ENCODE measurements around the gene CCNB1. TPM values are rescaled to one million over a fixed set of nuclear protein-coding genes. Genes with fewer than 3 reads are reported as not detected.

CCNB1 gene
- total RNA-seq, 1 experiment from 2014 or later: 281 TPM

DNA sequence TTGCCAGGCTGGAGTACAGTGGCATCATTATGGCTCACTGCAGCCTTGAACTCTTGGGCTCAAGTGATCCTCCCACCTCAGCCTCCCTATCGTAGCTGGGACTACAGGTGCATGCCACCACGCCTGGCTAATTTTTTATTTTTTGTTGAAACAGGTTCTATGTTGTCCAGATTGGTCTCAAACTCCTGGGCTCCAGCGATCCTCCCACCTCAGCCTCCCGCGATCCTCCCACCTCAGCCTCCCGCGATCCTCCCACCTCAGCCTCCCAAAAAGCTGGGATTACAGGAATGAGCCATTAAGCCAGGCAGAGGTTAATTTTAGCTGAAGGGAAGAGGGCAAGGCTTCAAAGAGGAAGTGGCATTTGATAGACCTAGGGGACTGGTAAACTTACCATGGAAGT is 32.8 kb upstream of the CCNB1 start:
- Histone ChIP-seq H3K9ac (ENCODE audit: low read length) (no peak overlapping the region), H3K27ac (ENCODE audit: low read depth, low read length) (no peak overlapping the region), H3K9me3 (ENCODE audit: control insufficient read depth in 1 of 2, insufficient read depth in 1 of 2, low read depth in 1 of 2, low read length in 2 of 2) (no peaks in the 10 kb centered on the region), H4K20me1 (ENCODE audit: insufficient read depth) (no peaks in the 10 kb centered on the region), H3K36me3 (ENCODE audit: control insufficient read depth in 1 of 2, insufficient read depth in 2 of 2, low read length in 2 of 2) (peaks cover 0 to 10% of the 10 kb centered on the region in 2 experiments; a peak in 2 of 4 replicates), H2AFZ (ENCODE audit: low read depth, low read length, poor library complexity, severe bottlenecking) (no peak overlapping the region), H3K79me2 (ENCODE audit: insufficient read depth, low read length) (no peaks in the 10 kb centered on the region), H3K4me3 (replicated peaks in 1 of 2; ENCODE audit: low read depth in 1 of 2, low read length in 2 of 2) (no peak overlapping the region), H3K4me1 (ENCODE audit: control insufficient read depth in 1 of 2, insufficient read depth in 2 of 2, low read length in 2 of 2) (no peaks in the 10 kb centered on the region), H3K4me2 (ENCODE audit: low read length) (no peak overlapping the region), H3K9me2 (ENCODE audit: insufficient read depth) (no peaks in the 10 kb centered on the region), H3K27me3 (ENCODE audit: insufficient read depth, low read length) (no peaks in the 10 kb centered on the region)
- RAD21 ChIA-PET (ENCODE audit: low non-redundant PET in 1 of 2, low total read pairs in 2 of 2, uncharacterized antibody in 2 of 2, unreplicated experiment in 2 of 2): no interaction called here
- no peak for DNase-seq (ENCODE audit: low read depth, low spot score)
- no TSS peak for BruUV-seq (replicated peaks)
- intact Hi-C loops (cut with micrococcal nuclease): loop anchor here (10.0 kb wide), 1 partner anchor 61 kb away; no protein-coding TSS in a partner anchor
- CTCF ChIA-PET: no interaction called here
- POLR2A ChIA-PET: no interaction called here
- TF ChIP-seq FOSL1 (IDR thresholded peaks at IDR 0.05; ENCODE audit: low read depth) (no peak), YY1 (IDR thresholded peaks at IDR 0.05; ENCODE audit: extremely low read depth, insufficient replicate concordance, low read depth, low read length) (no peak), RAD21 (IDR thresholded peaks at IDR 0.05; ENCODE audit: low read depth) (no peak), POLR2A (IDR thresholded peaks at IDR 0.05; ENCODE audit: borderline replicate concordance, extremely low read depth, insufficient read depth, insufficient read length) (no peak), CEBPB (IDR thresholded peaks at IDR 0.05; ENCODE audit: low read depth) (no peak), SRF (IDR thresholded peaks at IDR 0.05; ENCODE audit: low read depth) (no peak), EGR1 (IDR thresholded peaks at IDR 0.05; ENCODE audit: low read depth) (no peak), JUND (IDR thresholded peaks at IDR 0.05) (no peak), CBX3 (IDR thresholded peaks at IDR 0.05; ENCODE audit: low read depth) (no peak), ELF1 (IDR thresholded peaks at IDR 0.05; ENCODE audit: borderline replicate concordance, low read depth) (no peak), TCF7L2 (IDR thresholded peaks at IDR 0.05; ENCODE audit: borderline replicate concordance, extremely low read depth, insufficient read depth, insufficient read length) (no peak), SIN3A (IDR thresholded peaks at IDR 0.05; ENCODE audit: low read depth) (no peak), ZFX (IDR thresholded peaks at IDR 0.05) (no peak), ZNF274 (IDR thresholded peaks at IDR 0.05; ENCODE audit: low read depth, low read length) (no peak)
- TF ChIP-seq, protein P1, sequence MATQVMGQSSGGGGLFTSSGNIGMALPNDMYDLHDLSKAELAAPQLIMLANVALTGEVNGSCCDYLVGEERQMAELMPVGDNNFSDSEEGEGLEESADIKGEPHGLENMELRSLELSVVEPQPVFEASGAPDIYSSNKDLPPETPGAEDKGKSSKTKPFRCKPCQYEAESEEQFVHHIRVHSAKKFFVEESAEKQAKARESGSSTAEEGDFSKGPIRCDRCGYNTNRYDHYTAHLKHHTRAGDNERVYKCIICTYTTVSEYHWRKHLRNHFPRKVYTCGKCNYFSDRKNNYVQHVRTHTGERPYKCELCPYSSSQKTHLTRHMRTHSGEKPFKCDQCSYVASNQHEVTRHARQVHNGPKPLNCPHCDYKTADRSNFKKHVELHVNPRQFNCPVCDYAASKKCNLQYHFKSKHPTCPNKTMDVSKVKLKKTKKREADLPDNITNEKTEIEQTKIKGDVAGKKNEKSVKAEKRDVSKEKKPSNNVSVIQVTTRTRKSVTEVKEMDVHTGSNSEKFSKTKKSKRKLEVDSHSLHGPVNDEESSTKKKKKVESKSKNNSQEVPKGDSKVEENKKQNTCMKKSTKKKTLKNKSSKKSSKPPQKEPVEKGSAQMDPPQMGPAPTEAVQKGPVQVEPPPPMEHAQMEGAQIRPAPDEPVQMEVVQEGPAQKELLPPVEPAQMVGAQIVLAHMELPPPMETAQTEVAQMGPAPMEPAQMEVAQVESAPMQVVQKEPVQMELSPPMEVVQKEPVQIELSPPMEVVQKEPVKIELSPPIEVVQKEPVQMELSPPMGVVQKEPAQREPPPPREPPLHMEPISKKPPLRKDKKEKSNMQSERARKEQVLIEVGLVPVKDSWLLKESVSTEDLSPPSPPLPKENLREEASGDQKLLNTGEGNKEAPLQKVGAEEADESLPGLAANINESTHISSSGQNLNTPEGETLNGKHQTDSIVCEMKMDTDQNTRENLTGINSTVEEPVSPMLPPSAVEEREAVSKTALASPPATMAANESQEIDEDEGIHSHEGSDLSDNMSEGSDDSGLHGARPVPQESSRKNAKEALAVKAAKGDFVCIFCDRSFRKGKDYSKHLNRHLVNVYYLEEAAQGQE (IDR thresholded peaks at IDR 0.05; ENCODE audit: low read depth): no peak
- TF ChIP-seq, protein P2, sequence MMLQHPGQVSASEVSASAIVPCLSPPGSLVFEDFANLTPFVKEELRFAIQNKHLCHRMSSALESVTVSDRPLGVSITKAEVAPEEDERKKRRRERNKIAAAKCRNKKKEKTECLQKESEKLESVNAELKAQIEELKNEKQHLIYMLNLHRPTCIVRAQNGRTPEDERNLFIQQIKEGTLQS (IDR thresholded peaks at IDR 0.05): no peak
- TF ChIP-seq, protein P3, sequence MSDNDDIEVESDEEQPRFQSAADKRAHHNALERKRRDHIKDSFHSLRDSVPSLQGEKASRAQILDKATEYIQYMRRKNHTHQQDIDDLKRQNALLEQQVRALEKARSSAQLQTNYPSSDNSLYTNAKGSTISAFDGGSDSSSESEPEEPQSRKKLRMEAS (IDR thresholded peaks at IDR 0.05): no peak
- ATAC-seq: no peak

Measured in HCT116 (cell line).